MM.1S (cell line): ENCODE measurements around the gene PPP1R9A.

Experiments used
- DNase-seq: peaks from one replicate; pipeline ENCODE4 v3.0.0-alpha.2; 2015
- H2AFZ ChIP-seq: fragments of 300-600 bp; sonication (generic); 2 replicates; pipeline ENCODE4 v1.6.0; 2016; ENCODE audit warnings: antibody characterized with exemption, low read length
- H3F3A ChIP-seq: fragments of 300-600 bp; sonication (generic); 2 replicates; pipeline ENCODE4 v1.6.1; 2016; ENCODE audit warnings: mild to moderate bottlenecking, antibody characterized with exemption, low read length, moderate library complexity, mixed read lengths; ENCODE audit not compliant: insufficient read depth
- H3K27ac ChIP-seq: fragments of 300-600 bp; sonication (generic); 2 replicates; pipeline ENCODE4 v1.5.1; 2016; ENCODE audit warnings: mild to moderate bottlenecking, low read length
- H3K27me3 ChIP-seq: fragments of 300-600 bp; sonication (generic); replicated peaks from 2 replicates; pipeline ENCODE4 v1.6.0; 2016; ENCODE audit warnings: low read length; ENCODE audit not compliant: insufficient read depth
- H3K36me3 ChIP-seq: fragments of 300-600 bp; sonication (generic); replicated peaks from 2 replicates; pipeline ENCODE4 v1.6.1; 2016; ENCODE audit warnings: mild to moderate bottlenecking, low read length, mixed read lengths; ENCODE audit not compliant: insufficient read depth
- H3K4me1 ChIP-seq: fragments of 300-600 bp; sonication (generic); 2 replicates; pipeline ENCODE4 v1.6.1; 2016; ENCODE audit warnings: low read length, mixed read lengths
- H3K4me2 ChIP-seq: fragments of 300-600 bp; sonication (generic); 2 replicates; pipeline ENCODE4 v1.6.0; 2016; ENCODE audit warnings: low read depth, low read length
- H3K4me3 ChIP-seq: fragments of 300-600 bp; sonication (generic); 2 replicates; pipeline ENCODE4 v1.5.1; 2016; ENCODE audit warnings: low read length, mixed read lengths
- H3K79me2 ChIP-seq: fragments of 300-600 bp; sonication (generic); 2 replicates; pipeline ENCODE4 v1.6.1; 2016; ENCODE audit warnings: mixed run types, low read length, mixed read lengths
- H3K9ac ChIP-seq: fragments of 300-600 bp; sonication (generic); 2 replicates; pipeline ENCODE4 v1.6.1; 2016; ENCODE audit warnings: low read length, mixed read lengths
- H3K9me2 ChIP-seq: fragments of 300-600 bp; sonication (generic); replicated peaks from 2 replicates; pipeline ENCODE4 v1.6.1; 2016; ENCODE audit warnings: mild to moderate bottlenecking, low read length, mixed read lengths; ENCODE audit not compliant: insufficient read depth
- H3K9me3 ChIP-seq: fragments of 300-600 bp; sonication (generic); replicated peaks from 2 replicates; pipeline ENCODE4 v1.6.1; 2016; ENCODE audit warnings: mild to moderate bottlenecking, low read length, mixed read lengths; ENCODE audit not compliant: insufficient read depth
- H4K20me1 ChIP-seq: fragments of 300-600 bp; sonication (generic); 2 replicates; pipeline ENCODE4 v1.6.1; 2016; ENCODE audit warnings: mild to moderate bottlenecking, low read length, moderate library complexity, mixed read lengths; ENCODE audit not compliant: insufficient read depth
- CTCF ChIP-seq: fragments of 300-600 bp; sonication (generic); IDR thresholded peaks from 2 replicates; pipeline ENCODE4 v1.5.1; 2016; ENCODE audit warnings: antibody characterized with exemption, low read length, mixed read lengths
- EZH2 ChIP-seq: fragments of 300-600 bp; sonication (generic); optimal IDR thresholded peaks from 2 replicates; pipeline ENCODE3; 2017; ENCODE audit warnings: low read depth, mild to moderate bottlenecking, antibody characterized with exemption, low read length, mixed read lengths
- EZH2phosphoT487 ChIP-seq: fragments of 300-600 bp; sonication (generic); IDR thresholded peaks from 2 replicates; pipeline ENCODE4 v1.6.1; 2018; ENCODE audit warnings: antibody characterized with exemption, low read length

The PPP1R9A gene

DNA sequence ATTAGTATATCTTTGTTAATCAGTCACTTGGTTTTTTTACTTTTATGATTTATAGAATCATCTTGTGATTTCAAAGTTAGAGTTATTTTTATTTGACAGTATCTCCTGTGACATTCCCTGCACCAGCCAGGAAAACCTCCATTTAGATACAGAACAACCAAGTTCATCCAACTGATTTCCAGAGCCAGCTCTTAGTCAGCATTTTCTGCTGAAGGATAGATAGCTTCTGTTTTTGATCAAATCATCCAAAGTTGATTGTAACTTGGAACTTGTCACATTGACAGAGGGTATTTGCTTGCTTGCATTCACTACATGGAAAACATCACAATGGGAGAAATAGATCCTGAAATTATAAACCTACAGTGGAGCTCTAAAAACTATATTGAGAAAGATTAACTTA lies 294.3 kb downstream of the PPP1R9A start:
- no peak for DNase-seq
- Histone ChIP-seq H3K27me3 (no peaks in the 10 kb centered on the region), H3K79me2 (no peaks in the 10 kb centered on the region), H3K9me3 (no peaks in the 10 kb centered on the region), H3K27ac (no peak overlapping the region), H3K9me2 (no peaks in the 10 kb centered on the region), H3K36me3 (no peaks in the 10 kb centered on the region), H3K9ac (no peak overlapping the region), H2AFZ (no peak overlapping the region), H4K20me1 (no peaks in the 10 kb centered on the region), H3K4me3 (no peak overlapping the region), H3K4me2 (no peak overlapping the region), H3F3A (no peaks in the 10 kb centered on the region), H3K4me1 (no peaks in the 10 kb centered on the region)
- TF ChIP-seq EZH2phosphoT487 (no peak), EZH2 (no peak), CTCF (no peak)

- TF ChIP-seq EZH2 (no peak), EZH2phosphoT487 (no peak), CTCF (no peak)
Measured at GRCh38 chr7:95204618-95205017, 297.2 kb downstream of the PPP1R9A start.

GRCh38 chr7:95205665-95206225 lies 298.4 kb downstream of the PPP1R9A start:
- no peaks in the 10 kb centered on the region for H3K36me3 ChIP-seq
- no peaks in the 10 kb centered on the region for H3K9me2 ChIP-seq
- no peak overlapping the region for H3K4me3 ChIP-seq
- H3F3A ChIP-seq, result no peaks in the 10 kb centered on the region
- H3K4me2 ChIP-seq, result no peak overlapping the region
- no peaks in the 10 kb centered on the region for H3K4me1 ChIP-seq
- H3K27me3 ChIP-seq, result no peaks in the 10 kb centered on the region
- no peak overlapping the region for H2AFZ ChIP-seq
- no peak overlapping the region for H3K9ac ChIP-seq
- H3K27ac ChIP-seq, result no peak overlapping the region
- TF ChIP-seq CTCF, result no peak
- no peak for TF ChIP-seq EZH2phosphoT487
- no peak for TF ChIP-seq EZH2
- no peaks in the 10 kb centered on the region for H4K20me1 ChIP-seq
- H3K79me2 ChIP-seq, result no peaks in the 10 kb centered on the region
- no peaks in the 10 kb centered on the region for H3K9me3 ChIP-seq
- no peak for DNase-seq

More at GRCh38 chr7:95204618-95205017, 297.2 kb downstream of the PPP1R9A start:
- Histone ChIP-seq H3K9ac (no peak overlapping the region), H3K9me3 (no peaks in the 10 kb centered on the region), H3K4me1 (no peaks in the 10 kb centered on the region), H3F3A (no peaks in the 10 kb centered on the region), H3K4me3 (no peak overlapping the region), H4K20me1 (no peaks in the 10 kb centered on the region), H3K9me2 (no peaks in the 10 kb centered on the region), H3K79me2 (no peaks in the 10 kb centered on the region), H3K27ac (no peak overlapping the region), H3K4me2 (no peak overlapping the region), H3K27me3 (no peaks in the 10 kb centered on the region), H2AFZ (no peak overlapping the region), H3K36me3 (no peaks in the 10 kb centered on the region)
- DNase-seq, result no peak
